ENCODE results near the gene AHNAK.

DNA sequence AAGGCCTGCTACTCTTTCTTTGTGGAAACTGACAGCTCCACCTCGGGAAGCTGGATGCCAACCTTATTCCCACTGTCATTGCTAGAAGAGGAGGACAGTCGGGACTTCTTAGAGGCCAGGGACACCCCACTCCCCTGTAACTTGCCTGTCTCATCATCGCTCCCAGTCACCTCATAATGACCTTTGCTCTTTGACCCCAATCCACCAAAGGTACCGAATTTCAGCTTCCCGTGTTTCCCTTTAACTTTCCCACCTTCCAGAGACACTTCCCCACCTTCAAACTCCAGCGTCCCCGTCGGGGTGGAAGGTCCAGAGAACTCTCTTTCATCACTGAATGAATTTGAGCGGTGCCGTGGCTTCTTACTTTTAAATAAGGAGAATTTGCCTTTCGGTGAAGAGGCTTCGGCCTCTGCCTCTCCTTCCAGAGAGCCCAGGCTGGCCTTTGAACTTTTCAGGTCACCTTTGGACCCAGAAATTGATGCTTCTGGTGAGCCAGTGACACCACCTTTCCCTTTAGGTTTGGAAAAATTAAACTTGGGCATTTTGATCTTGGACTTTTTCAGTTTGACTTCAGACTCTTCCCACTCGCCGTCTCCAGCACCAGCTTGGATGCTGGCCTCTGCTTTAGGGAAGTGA lies 29.8 kb downstream of the AHNAK start:
- no peak for TF ChIP-seq RARB (CRISPR knock-in tag; IDR thresholded peaks at IDR 0.05)
- TF ChIP-seq, protein P1, sequence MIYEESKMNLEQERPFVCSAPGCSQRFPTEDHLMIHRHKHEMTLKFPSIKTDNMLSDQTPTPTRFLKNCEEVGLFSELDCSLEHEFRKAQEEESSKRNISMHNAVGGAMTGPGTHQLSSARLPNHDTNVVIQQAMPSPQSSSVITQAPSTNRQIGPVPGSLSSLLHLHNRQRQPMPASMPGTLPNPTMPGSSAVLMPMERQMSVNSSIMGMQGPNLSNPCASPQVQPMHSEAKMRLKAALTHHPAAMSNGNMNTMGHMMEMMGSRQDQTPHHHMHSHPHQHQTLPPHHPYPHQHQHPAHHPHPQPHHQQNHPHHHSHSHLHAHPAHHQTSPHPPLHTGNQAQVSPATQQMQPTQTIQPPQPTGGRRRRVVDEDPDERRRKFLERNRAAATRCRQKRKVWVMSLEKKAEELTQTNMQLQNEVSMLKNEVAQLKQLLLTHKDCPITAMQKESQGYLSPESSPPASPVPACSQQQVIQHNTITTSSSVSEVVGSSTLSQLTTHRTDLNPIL (CRISPR knock-in tag; IDR thresholded peaks at IDR 0.05; ENCODE audit: low read depth): no peak
- TF ChIP-seq CSDC2 (CRISPR knock-in tag; IDR thresholded peaks at IDR 0.05): no peak
- TF ChIP-seq, protein P2, sequence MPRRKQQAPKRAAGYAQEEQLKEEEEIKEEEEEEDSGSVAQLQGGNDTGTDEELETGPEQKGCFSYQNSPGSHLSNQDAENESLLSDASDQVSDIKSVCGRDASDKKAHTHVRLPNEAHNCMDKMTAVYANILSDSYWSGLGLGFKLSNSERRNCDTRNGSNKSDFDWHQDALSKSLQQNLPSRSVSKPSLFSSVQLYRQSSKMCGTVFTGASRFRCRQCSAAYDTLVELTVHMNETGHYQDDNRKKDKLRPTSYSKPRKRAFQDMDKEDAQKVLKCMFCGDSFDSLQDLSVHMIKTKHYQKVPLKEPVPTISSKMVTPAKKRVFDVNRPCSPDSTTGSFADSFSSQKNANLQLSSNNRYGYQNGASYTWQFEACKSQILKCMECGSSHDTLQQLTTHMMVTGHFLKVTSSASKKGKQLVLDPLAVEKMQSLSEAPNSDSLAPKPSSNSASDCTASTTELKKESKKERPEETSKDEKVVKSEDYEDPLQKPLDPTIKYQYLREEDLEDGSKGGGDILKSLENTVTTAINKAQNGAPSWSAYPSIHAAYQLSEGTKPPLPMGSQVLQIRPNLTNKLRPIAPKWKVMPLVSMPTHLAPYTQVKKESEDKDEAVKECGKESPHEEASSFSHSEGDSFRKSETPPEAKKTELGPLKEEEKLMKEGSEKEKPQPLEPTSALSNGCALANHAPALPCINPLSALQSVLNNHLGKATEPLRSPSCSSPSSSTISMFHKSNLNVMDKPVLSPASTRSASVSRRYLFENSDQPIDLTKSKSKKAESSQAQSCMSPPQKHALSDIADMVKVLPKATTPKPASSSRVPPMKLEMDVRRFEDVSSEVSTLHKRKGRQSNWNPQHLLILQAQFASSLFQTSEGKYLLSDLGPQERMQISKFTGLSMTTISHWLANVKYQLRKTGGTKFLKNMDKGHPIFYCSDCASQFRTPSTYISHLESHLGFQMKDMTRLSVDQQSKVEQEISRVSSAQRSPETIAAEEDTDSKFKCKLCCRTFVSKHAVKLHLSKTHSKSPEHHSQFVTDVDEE (CRISPR knock-in tag; IDR thresholded peaks at IDR 0.05): no peak
- TF ChIP-seq, protein P3, sequence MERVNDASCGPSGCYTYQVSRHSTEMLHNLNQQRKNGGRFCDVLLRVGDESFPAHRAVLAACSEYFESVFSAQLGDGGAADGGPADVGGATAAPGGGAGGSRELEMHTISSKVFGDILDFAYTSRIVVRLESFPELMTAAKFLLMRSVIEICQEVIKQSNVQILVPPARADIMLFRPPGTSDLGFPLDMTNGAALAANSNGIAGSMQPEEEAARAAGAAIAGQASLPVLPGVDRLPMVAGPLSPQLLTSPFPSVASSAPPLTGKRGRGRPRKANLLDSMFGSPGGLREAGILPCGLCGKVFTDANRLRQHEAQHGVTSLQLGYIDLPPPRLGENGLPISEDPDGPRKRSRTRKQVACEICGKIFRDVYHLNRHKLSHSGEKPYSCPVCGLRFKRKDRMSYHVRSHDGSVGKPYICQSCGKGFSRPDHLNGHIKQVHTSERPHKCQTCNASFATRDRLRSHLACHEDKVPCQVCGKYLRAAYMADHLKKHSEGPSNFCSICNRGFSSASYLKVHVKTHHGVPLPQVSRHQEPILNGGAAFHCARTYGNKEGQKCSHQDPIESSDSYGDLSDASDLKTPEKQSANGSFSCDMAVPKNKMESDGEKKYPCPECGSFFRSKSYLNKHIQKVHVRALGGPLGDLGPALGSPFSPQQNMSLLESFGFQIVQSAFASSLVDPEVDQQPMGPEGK (CRISPR knock-in tag; IDR thresholded peaks at IDR 0.05; ENCODE audit: borderline replicate concordance): no peak
- TF ChIP-seq ZFP30 (CRISPR knock-in tag; IDR thresholded peaks at IDR 0.05): no peak
- no peak for TF ChIP-seq ZFP3 (CRISPR knock-in tag; IDR thresholded peaks at IDR 0.05)
- TF ChIP-seq, protein P4, sequence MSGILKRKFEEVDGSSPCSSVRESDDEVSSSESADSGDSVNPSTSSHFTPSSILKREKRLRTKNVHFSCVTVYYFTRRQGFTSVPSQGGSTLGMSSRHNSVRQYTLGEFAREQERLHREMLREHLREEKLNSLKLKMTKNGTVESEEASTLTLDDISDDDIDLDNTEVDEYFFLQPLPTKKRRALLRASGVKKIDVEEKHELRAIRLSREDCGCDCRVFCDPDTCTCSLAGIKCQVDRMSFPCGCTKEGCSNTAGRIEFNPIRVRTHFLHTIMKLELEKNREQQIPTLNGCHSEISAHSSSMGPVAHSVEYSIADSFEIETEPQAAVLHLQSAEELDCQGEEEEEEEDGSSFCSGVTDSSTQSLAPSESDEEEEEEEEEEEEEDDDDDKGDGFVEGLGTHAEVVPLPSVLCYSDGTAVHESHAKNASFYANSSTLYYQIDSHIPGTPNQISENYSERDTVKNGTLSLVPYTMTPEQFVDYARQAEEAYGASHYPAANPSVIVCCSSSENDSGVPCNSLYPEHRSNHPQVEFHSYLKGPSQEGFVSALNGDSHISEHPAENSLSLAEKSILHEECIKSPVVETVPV (CRISPR knock-in tag; IDR thresholded peaks at IDR 0.05): no peak

Measured in SK-N-SH treated with all-trans-retinoic acid at 6 μM for 48 hours (cell line).